ENCODE data around the gene ITGA11.
A peak's percentile ranks its signal among the peaks of the same experiment; 100 is the strongest.

Gene ITGA11

DNA sequence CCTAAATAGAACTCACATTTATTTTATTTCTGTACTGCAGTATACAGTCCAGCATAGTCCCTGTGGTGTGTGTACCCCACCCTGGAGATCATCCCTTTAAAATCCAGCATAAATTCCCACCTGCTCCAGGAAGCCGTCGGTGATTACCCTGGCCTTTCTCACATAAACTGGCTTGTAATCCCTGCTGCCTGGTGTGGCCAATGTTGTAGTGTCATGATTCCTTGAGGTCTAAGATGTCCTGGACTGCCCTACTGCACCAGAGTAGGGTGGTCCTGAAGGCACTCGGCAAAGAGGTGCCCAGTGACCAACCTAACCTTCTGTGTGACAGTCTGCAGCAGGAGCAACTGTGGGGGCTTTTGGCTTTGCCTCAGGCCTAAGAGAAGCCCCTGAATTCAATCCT, 58.9 kb downstream of the ITGA11 start:
- DNase-seq (ENCODE audit: low spot score): no peak

- peak; percentile 51 for DNase-seq (ENCODE audit: low spot score)
These were observed 59.6 kb downstream of the ITGA11 start for GRCh38 chr15:68372291-68372811.

- DNase-seq (ENCODE audit: low spot score): no peak
These were observed 60.1 kb downstream of the ITGA11 start for GRCh38 chr15:68371851-68372250.

- DNase-seq (ENCODE audit: low spot score): no peak
These were observed 60.8 kb downstream of the ITGA11 start for GRCh38 chr15:68371160-68371559.

DNA sequence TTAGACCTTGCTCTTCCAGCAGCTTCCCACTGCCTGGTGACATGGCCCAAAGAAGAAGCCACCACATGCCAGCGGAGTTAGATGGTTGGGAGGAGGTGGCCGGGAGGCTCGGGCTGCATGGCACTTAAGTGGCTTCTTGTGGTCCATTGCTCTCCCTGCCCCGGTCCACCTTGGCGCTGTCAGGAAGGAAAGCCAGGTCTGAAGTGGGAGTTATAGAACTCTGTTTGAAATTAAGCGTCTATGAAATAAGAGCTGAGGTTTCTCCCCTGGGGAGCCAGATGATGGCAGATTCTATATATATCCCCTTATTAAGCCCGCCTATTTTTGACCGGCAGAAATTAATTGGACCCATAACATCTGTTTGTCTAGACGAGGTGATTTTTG, 61.2 kb downstream of the ITGA11 start:
- no peak for DNase-seq (ENCODE audit: low spot score)

DNA sequence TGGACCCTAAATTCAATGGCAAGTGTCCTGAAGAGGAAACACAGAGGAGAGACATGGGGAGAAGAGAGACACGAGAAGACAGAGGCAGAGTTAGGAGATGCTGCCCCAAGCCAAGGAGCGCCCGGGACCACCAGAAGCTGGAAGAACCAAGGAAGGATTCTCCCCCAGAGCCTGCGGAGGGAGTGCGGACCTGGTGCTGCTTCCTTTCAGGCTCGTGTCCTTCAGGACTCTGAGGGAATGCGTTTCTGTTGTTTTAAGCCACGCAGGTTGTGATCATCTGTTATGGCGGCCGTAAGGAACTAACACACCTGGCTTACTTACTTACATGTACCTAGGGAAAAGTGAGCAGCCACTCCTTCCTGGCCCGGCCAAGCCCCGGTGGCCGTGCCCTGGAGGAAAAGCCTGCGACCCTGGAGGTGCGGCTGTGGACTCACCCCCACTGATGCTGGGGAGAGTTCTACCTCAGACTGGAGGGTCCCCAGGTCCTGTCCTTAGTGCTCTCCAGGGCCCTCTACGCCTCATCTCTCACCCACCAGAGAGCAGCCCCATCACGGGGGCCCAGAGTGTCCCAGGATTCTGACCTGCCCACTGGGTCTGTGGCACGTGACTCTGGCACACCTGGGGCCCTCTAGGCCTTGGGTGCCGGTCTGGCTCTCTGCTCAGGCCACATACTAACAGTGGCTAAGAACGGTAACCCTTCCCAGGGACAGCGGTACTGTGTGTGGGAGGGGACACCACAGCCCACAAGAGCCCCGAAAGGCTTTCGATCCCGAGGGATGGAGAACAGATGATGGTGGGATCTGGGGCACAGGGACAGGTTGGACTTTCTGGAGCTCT, 61.8 kb downstream of the ITGA11 start:
- no peak for DNase-seq (ENCODE audit: low spot score)

DNA sequence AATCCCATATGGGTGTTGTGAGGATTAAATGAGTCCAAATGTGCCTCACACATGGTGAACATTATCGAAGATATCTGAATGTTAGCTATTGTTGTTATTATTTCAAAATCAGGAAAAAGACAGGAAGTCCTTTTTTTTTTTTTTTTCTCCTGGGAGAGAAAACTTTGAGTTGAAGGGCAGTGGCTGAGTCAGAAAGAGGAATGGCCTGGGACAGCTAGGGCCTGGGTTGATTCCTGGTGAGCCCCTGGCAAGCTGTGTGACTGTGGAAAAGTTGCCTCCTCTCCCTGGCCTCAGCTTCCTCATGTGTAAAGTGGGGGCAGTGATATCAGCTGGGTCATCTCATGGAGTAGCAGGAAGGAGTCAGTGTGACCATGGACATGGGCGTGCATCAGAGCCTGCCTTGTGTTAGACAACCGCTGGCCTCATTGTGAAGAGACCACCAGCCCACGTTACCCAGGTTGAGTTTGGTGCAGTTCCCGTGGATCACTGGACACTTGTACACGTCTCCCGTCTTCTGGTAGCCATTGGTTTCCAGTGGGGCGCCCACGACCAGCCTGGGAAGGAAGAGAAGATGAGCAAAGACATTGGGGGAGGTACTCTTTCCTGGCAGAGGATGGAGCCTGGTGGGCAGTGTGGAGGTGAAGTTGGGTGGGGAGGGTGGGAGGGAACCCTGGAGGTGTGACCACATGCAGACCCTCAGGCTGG, 63.1 kb downstream of the ITGA11 start:
- DNase-seq (ENCODE audit: low spot score): no peak

GRCh38 chr15:68367992-68368391, 64.0 kb downstream of the ITGA11 start:
- no peak for DNase-seq (ENCODE audit: low spot score)

DNA sequence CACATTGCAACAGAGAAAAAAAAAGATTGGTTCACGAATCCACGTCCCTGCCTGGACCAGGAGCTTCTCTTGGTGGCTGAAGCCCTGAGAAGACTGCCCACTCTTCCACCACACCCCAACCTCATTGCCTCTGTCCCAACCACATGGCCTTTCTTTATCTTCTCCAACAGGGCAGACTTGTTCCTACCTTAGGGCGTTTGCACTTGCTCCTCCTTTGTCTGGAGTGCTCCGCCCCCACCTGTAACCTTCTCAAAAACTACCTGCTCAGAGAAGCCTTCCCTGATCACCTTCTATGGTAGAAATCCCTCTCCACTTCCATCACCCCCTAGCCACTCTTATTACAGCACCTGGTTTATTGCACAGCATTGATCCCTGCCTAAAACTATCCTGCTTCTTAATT, 64.7 kb downstream of the ITGA11 start:
- DNase-seq (ENCODE audit: low spot score): no peak

DNA sequence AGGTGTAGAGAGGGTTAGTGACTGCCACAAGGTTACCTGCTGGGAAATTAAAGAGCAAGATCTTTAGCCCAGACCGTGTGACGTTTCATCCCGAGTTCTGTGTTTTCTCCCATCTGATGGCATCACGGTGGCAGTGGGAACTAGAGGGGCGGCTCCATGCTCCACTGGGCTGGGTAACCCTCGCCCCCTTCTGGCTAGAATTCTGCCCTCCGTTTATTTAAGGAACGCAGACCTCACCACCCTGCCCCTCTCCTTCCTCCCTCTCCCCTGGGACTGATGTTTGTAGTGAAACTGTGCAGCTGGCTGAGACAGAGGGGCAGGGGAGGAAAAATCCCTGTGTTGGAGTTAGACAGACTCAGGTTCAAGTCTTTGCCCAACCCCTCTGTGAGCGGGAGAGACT, 65.6 kb downstream of the ITGA11 start:
- DNase-seq (ENCODE audit: low spot score): no peak

DNA sequence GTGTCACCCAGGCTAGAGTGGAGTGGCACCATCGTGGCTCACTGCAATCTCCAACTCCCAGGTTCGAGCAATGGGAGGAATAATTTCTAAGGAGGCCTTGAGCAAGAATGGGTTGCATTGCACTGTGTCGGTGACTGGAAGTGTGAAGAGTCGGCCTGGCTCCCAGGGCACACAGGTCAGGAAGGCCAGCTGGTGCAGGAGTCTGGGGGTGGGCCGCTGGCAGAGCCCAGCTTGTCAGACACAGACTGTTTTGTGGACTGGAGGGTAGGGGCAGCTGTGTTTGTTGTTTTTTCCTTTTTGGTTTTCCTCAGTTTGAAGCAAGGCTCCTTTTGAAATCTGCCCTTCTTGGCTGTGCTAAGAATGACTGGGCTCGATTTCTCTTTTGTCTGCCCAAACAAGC, 66.2 kb downstream of the ITGA11 start:
- no peak for DNase-seq (ENCODE audit: low spot score)

GRCh38 chr15:68365140-68365745, 66.7 kb downstream of the ITGA11 start:
- no peak for DNase-seq (ENCODE audit: low spot score)

DNA sequence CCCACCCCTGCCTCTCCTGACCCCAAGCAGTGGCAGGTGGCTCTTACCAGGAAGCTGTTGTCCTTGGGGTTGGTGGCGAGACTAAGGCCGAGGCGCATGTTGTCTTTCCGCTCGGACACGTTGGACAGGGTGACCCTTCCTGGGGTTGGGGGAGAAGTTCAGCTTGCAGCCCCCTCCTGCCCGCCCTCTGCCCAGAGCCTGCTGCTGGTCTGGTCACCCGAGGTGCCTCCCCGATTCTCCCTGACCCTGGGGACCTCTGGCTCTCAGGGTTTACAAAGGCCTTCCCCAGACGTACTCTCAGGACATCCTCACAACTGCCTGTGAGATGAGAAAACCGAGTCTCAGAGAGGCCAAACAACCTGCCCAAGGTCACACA, 67.3 kb downstream of the ITGA11 start:
- no peak for DNase-seq (ENCODE audit: low spot score)

DNA sequence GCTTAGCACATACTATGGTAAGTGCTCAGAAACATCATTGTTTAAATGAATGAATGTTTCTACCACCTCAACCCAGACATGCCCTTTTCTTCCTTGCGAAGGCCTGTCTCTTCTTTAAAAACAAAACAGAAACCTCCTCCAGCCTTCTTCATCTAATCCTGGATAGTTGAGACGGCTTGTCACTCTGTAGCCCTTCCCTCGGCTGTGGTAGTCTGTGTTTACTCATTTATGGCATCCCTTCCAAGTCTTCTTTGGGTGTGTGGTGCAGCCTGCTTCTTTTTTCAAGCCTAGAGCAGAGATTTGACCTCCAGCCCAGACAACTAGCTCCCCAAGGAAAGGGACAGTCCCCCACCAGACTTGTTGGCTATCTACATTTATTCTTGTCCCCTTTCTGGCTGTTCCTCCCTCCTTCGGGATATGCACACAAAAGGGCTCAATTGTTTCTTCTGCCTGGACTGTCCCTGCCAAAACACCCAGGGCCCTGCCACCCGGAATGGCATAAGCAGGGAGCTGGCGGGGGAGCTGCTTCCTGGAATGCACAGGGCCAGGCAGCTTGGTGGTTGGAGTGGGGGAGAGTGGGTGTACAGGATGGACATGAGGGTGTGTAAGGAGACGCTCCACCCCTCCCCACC, 67.8 kb downstream of the ITGA11 start:
- no peak for DNase-seq (ENCODE audit: low spot score)

DNA sequence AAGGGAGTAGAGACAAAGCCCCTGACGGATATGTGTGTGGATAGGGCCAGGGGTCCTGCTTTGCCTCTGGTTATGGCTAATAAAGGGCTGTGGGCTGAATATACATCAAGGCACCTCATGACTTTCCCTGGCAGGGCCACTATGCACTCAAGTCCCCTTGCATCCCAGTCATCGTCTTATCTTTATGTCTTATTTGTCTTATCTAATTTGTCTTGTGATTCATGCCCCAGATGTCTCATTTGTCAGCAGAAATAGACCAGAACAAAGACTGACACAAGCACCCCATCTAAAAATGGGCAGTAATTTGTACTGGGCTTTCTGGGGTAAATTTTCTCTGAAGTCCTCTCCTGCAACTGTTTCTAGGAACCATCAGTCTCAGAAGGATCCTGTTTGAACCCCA, 68.6 kb downstream of the ITGA11 start:
- DNase-seq (ENCODE audit: low spot score): no peak

- no peak for DNase-seq (ENCODE audit: low spot score)
These were observed 69.3 kb downstream of the ITGA11 start for GRCh38 chr15:68362537-68363126.

- no peak for DNase-seq (ENCODE audit: low spot score)
These were observed 71.2 kb downstream of the ITGA11 start for GRCh38 chr15:68360721-68361120.

GRCh38 chr15:68356778-68357177, 75.2 kb downstream of the ITGA11 start:
- no peak for DNase-seq (ENCODE audit: low spot score)

- DNase-seq (ENCODE audit: low spot score): no peak
These were observed 77.0 kb downstream of the ITGA11 start for GRCh38 chr15:68354923-68355322.

GRCh38 chr15:68354268-68354667, 77.7 kb downstream of the ITGA11 start:
- no peak for DNase-seq (ENCODE audit: low spot score)

GRCh38 chr15:68353421-68354135, 78.4 kb downstream of the ITGA11 start:
- no peak for DNase-seq (ENCODE audit: low spot score)
